ENCODE measurements around the gene SH2D3C. TPM values are rescaled to one million over a fixed set of nuclear protein-coding genes. Genes with fewer than 3 reads are reported as not detected.

SH2D3C gene
- total RNA-seq, 1 donor from 2014 or later: 0.17 TPM

GRCh38 chr9:127722055-127722745, 56.3 kb downstream of the SH2D3C start:
- H3K27me3 ChIP-seq (ENCODE audit: control insufficient read depth, insufficient read depth, low read length): peaks cover 2% of the 10 kb centered on the region
- no peak for DNase-seq (ENCODE audit: low read depth)
- no peak for TF ChIP-seq CTCF (IDR thresholded peaks at IDR 0.05; ENCODE audit: insufficient read depth, low read length, poor library complexity, severe bottlenecking)

GRCh38 chr9:127721391-127721821, 57.1 kb downstream of the SH2D3C start:
- Histone ChIP-seq H3K27me3 (ENCODE audit: control insufficient read depth, insufficient read depth, low read length) (peaks cover 2% of the 10 kb centered on the region), H3K4me3 (ENCODE audit: low read depth, low read length) (no peak overlapping the region), H3K36me3 (ENCODE audit: control insufficient read depth, insufficient read depth, low read length) (no peaks in the 10 kb centered on the region)
- TF ChIP-seq CTCF (IDR thresholded peaks at IDR 0.05; ENCODE audit: insufficient read depth, low read length, poor library complexity, severe bottlenecking): no peak
- DNase-seq (ENCODE audit: low read depth): no peak

More at GRCh38 chr9:127722055-127722745, 56.3 kb downstream of the SH2D3C start:
- H3K4me3 ChIP-seq (ENCODE audit: low read depth, low read length): no peak overlapping the region
- no peaks in the 10 kb centered on the region for H3K36me3 ChIP-seq (ENCODE audit: control insufficient read depth, insufficient read depth, low read length)

- no peak overlapping the region for H3K4me3 ChIP-seq (ENCODE audit: low read depth, low read length)
- no peaks in the 10 kb centered on the region for H3K36me3 ChIP-seq (ENCODE audit: control insufficient read depth, insufficient read depth, low read length)
- no peak for DNase-seq (ENCODE audit: low read depth)
- H3K27me3 ChIP-seq (ENCODE audit: control insufficient read depth, insufficient read depth, low read length): peaks cover 2% of the 10 kb centered on the region
- TF ChIP-seq CTCF (IDR thresholded peaks at IDR 0.05; ENCODE audit: insufficient read depth, low read length, poor library complexity, severe bottlenecking): no peak
Observed at GRCh38 chr9:127720865-127721227, 57.6 kb downstream of the SH2D3C start.

- Histone ChIP-seq H3K4me3 (ENCODE audit: low read depth, low read length) (no peak overlapping the region), H3K27me3 (ENCODE audit: control insufficient read depth, insufficient read depth, low read length) (peaks cover 2% of the 10 kb centered on the region), H3K36me3 (ENCODE audit: control insufficient read depth, insufficient read depth, low read length) (no peaks in the 10 kb centered on the region)
- DNase-seq (ENCODE audit: low read depth): no peak
- no peak for TF ChIP-seq CTCF (IDR thresholded peaks at IDR 0.05; ENCODE audit: insufficient read depth, low read length, poor library complexity, severe bottlenecking)
Observed at GRCh38 chr9:127720031-127720864, 58.2 kb downstream of the SH2D3C start.

- no peaks in the 10 kb centered on the region for H3K36me3 ChIP-seq (ENCODE audit: control insufficient read depth, insufficient read depth, low read length)
- DNase-seq (ENCODE audit: low read depth): no peak
- TF ChIP-seq CTCF (IDR thresholded peaks at IDR 0.05; ENCODE audit: insufficient read depth, low read length, poor library complexity, severe bottlenecking): no peak
- H3K27me3 ChIP-seq (ENCODE audit: control insufficient read depth, insufficient read depth, low read length): no peaks in the 10 kb centered on the region
- H3K4me3 ChIP-seq (ENCODE audit: low read depth, low read length): no peak overlapping the region
Observed at GRCh38 chr9:127717766-127718165, 60.7 kb downstream of the SH2D3C start.
